Suprapubic skin (tissue), 4 donors: ENCODE data around the gene PAH. TPM values are rescaled to one million over a fixed set of nuclear protein-coding genes. Genes with fewer than 3 reads are reported as not detected.

ENCODE experiments used
- DNase-seq, 2 donors: peaks; one replicate each; pipeline ENCODE4 v3.0.0-alpha.2; 2019; ENCODE audit warnings: low spot score in 2 of 2
- H3K27ac ChIP-seq: fragments of 200-600 bp; sonication (generic); one replicate; pipeline ENCODE4 v1.5.1; 2019
- H3K27me3 ChIP-seq: fragments of 200-600 bp; sonication (generic); one replicate; pipeline ENCODE4 v1.5.1; 2019
- H3K36me3 ChIP-seq: fragments of 200-600 bp; sonication (generic); one replicate; pipeline ENCODE4 v1.5.1; 2019
- H3K4me1 ChIP-seq: fragments of 200-600 bp; sonication (generic); one replicate; pipeline ENCODE4 v1.5.1; 2019
- H3K4me3 ChIP-seq: fragments of 200-600 bp; sonication (generic); one replicate; pipeline ENCODE4 v1.5.1; 2019; ENCODE audit warnings: mild to moderate bottlenecking
- H3K9me3 ChIP-seq: fragments of 200-600 bp; sonication (generic); one replicate; pipeline ENCODE4 v1.5.1; 2019
- EP300 ChIP-seq: sonication (generic); formaldehyde crosslinking; IDR thresholded peaks from one replicate; pipeline ENCODE4 v1.6.1; 2017; ENCODE audit warnings: antibody characterized with exemption
- POLR2A ChIP-seq, 2 donors: fragments of 450-650 bp; IDR thresholded peaks; one replicate each; pipeline ENCODE4 v1.6.1; 2017; ENCODE audit warnings: antibody characterized with exemption in 2 of 2, mild to moderate bottlenecking in 2 of 2, moderate library complexity in 2 of 2
- POLR2AphosphoS5 ChIP-seq, 3 donors: sonication (generic); formaldehyde crosslinking; IDR thresholded peaks; one replicate each; pipeline ENCODE4 v1.6.1; 2017; ENCODE audit warnings: antibody characterized with exemption in 3 of 3
- WGBS: methylation state at CpG from one replicate; pipeline ENCODE4 v1.1.5; 2018; 5-methylcytosine and 5-hydroxymethylcytosine counted together
- total RNA-seq, 4 donors: library from RNA; depleted of rRNA; stranded (reverse); fragments of >200 nt; gene quantifications; one replicate each; pipeline ENCODE4 v1.1.0, GENCODE V29; 2016
- TF ChIP-seq, protein P1 (sequence below), 2 donors: fragments of 200-600 bp in 1 of 2; fragments of 450-650 bp in 1 of 2; sonication (generic) in 1 of 2; IDR thresholded peaks; one replicate each; pipeline ENCODE4 v1.5.1; 2016 to 2019; ENCODE audit warnings: antibody characterized with exemption in 2 of 2, mild to moderate bottlenecking in 1 of 2, moderate library complexity in 1 of 2

Gene PAH
- 1 to 10 TPM in 1 of 4 donors, not detected in 3; 1.5 TPM for total RNA-seq

DNA sequence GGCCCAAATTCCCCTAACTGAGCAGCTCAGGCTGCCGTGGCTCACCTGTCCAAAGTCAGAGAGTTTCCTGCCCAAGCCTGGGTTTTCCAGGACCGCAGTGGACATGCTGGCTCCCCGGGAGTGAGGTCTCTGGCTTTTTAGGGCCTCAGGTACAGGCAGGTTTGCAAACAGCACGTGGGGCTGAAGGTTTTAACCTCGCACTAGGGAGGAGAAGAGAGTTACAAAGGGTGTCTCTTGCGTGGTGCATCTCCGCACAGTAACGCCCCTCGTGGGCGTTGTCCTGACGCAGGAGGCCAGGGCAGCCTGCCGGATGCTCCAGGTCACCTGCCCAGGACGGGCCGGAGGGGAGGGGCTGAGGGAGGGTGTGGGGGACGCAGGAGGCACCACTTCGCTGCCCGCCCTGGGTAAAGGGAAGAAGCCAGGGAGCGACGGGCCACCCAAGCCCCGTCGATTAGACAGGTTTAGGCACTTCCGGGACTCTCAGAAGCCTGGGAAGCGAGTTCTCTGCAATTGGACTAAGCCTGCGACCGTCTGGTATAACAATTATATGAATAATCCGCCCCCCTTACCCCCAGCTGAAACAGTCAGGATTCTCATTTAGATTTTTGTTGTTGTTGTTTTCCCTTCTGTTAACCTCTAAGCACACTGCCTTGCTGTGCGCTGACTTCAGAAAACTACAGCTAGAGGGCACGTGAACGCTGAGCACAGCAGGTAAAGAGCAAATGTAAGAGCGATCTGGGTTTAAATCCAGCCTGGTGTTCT is at the start of gene PAH:
TSS of gene PAH (minus strand) at position 219 of the 762 bp plus-strand sequence. CDS start at position 105, 114 bp downstream.
- TF ChIP-seq POLR2AphosphoS5 (IDR thresholded peaks at IDR 0.05) (no peak), POLR2A (IDR thresholded peaks at IDR 0.05) (no peak), EP300 (no peak)
- TF ChIP-seq, protein P1, sequence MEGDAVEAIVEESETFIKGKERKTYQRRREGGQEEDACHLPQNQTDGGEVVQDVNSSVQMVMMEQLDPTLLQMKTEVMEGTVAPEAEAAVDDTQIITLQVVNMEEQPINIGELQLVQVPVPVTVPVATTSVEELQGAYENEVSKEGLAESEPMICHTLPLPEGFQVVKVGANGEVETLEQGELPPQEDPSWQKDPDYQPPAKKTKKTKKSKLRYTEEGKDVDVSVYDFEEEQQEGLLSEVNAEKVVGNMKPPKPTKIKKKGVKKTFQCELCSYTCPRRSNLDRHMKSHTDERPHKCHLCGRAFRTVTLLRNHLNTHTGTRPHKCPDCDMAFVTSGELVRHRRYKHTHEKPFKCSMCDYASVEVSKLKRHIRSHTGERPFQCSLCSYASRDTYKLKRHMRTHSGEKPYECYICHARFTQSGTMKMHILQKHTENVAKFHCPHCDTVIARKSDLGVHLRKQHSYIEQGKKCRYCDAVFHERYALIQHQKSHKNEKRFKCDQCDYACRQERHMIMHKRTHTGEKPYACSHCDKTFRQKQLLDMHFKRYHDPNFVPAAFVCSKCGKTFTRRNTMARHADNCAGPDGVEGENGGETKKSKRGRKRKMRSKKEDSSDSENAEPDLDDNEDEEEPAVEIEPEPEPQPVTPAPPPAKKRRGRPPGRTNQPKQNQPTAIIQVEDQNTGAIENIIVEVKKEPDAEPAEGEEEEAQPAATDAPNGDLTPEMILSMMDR (IDR thresholded peaks at IDR 0.05), result no peak
- WGBS, result 9% methylated on average over 19 of the region's 30 CpGs
- Histone ChIP-seq H3K4me1 (peaks cover 9% of the 10 kb centered on the region), H3K4me3 (peak within 1 kb of the TSS; percentile 46), H3K27ac (no peak within 1 kb of the TSS), H3K36me3 (no peaks in the 10 kb centered on the region), H3K9me3 (no peaks in the 10 kb centered on the region), H3K27me3 (peaks cover 12% of the 10 kb centered on the region)
- DNase-seq, result no peak

DNA sequence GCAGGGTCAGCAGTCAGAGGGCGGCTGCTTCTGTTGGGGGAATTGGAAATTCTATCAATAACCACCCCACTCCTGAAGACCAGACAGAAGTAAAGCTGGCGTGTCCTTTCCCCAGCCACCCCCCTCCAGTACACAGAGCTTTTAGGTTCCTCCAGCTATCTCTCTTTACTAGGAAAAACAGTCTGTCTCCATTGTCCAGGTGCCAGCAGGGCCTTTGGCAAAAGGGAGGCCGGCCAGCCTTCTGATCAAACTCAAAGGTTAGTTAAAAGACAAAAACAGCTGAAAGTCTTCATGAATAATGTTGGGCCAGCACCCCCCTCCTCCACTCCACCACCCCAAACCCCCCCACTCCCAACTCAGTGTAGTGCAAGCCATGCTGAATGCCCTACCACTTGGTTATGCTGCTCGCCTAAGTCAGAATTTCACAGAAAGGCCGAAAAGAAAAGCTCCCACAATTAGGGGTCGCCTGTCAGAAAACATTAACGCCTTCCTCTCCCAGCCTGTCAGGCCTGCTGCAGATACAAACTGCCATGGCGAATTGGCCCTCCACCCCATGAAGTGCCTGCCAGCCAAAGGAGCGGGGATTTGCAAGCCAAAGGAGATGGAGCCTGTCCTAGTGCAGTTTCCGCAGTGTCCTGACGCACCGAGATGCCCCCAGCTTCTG is 49.3 kb upstream of the PAH start:
- Histone ChIP-seq H3K9me3 (no peaks in the 10 kb centered on the region), H3K4me3 (no peak overlapping the region), H3K27me3 (peaks cover 72% of the 10 kb centered on the region), H3K4me1 (peaks cover 6% of the 10 kb centered on the region), H3K27ac (no peak overlapping the region), H3K36me3 (no peaks in the 10 kb centered on the region)
- WGBS, result 30% methylated on average over 11 of the region's 12 CpGs
- DNase-seq, result no peak
- TF ChIP-seq, protein P1 (IDR thresholded peaks at IDR 0.05), result no peak
- TF ChIP-seq EP300 (no peak), POLR2AphosphoS5 (IDR thresholded peaks at IDR 0.05) (no peak), POLR2A (IDR thresholded peaks at IDR 0.05) (no peak)

DNA sequence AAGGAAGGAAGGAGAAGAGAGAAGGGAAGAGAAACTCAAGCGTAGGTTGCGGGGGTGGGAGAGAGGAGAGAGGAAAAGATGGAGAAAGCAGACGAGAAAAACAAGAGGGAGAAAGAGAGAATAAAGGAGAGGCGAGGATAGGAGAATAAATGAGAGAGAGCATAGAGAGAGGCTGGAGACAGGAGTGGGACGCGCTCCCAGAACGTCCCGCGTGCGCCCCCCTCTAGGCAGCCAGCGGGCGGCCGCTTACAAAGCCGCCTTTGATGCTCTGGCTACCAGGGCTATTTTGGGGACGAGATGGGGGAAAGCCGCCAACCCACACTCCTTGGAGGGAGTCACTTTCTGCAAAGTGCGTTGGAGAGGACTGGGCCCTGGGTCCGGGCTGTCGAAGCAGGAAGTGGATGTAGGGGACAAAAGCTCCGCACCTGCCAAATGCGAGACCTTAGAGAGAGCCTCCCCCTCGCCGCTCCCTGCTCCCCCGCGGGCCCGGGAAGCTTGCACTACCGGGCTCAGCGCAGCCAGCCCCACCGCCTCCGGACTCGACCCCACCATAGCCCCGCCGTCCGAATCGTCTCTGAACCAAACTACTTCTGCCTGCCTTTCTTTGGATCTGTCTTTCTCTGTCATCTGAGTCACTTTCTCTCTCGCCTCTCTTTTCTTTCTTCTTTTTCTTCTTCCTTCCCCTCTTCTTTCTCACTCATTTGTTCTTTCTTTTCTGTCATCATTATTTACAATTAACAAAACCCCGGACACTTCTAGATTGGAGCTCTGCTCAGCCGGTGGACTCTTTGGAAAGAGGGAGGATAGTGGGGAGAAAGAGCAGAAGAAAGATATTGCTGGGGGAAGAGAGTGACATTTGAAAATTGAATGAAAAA is 48.5 kb upstream of the PAH start:
- Histone ChIP-seq H3K36me3 (no peaks in the 10 kb centered on the region), H3K4me1 (peaks cover 6% of the 10 kb centered on the region), H3K4me3 (peak overlapping the region; percentile 9), H3K27ac (no peak overlapping the region), H3K9me3 (no peaks in the 10 kb centered on the region), H3K27me3 (peaks cover 74% of the 10 kb centered on the region)
- TF ChIP-seq POLR2AphosphoS5 (IDR thresholded peaks at IDR 0.05) (no peak), EP300 (no peak), POLR2A (IDR thresholded peaks at IDR 0.05) (no peak)
- TF ChIP-seq, protein P1 (IDR thresholded peaks at IDR 0.05), result no peak
- DNase-seq, result no peak
- 2% methylated on average over 38 of the region's 38 CpGs for WGBS

DNA sequence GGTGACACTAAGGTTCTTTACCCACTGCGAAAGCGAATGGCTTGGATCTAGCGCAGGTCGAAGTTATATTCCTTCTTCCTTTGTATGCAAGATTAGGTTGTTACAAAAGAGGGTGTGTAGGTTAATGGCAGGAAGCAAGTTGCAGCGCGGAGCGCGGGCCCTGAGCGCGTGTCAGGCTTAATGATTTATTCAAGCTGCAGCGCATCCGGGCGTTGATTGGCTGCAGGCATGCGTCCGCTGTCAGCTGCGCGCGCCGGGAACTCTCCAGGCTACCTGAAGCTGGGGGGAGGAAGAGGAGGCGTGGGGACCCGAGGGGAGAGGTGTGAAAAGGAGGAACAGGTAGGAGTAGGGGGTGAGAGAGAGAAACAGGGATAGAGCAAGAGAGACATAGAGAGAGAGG is 47.8 kb upstream of the PAH start:
- Histone ChIP-seq H3K27ac (no peak overlapping the region), H3K27me3 (peaks cover 78% of the 10 kb centered on the region), H3K4me3 (peak overlapping the region; percentile 9), H3K4me1 (peaks cover 6% of the 10 kb centered on the region), H3K36me3 (no peaks in the 10 kb centered on the region), H3K9me3 (no peaks in the 10 kb centered on the region)
- WGBS, result 3% methylated on average over 21 of the region's 21 CpGs
- TF ChIP-seq POLR2A (IDR thresholded peaks at IDR 0.05) (no peak), EP300 (no peak), POLR2AphosphoS5 (IDR thresholded peaks at IDR 0.05) (no peak)
- TF ChIP-seq, protein P1 (IDR thresholded peaks at IDR 0.05), result no peak
- DNase-seq, result no peak
